NCI-H146 (cell line): ENCODE measurements around the gene MITF.

Source experiments
- DNase-seq: peaks from one replicate; lab custom pipeline; 2025; lab: John Stamatoyannopoulos, UW

The MITF gene

DNA sequence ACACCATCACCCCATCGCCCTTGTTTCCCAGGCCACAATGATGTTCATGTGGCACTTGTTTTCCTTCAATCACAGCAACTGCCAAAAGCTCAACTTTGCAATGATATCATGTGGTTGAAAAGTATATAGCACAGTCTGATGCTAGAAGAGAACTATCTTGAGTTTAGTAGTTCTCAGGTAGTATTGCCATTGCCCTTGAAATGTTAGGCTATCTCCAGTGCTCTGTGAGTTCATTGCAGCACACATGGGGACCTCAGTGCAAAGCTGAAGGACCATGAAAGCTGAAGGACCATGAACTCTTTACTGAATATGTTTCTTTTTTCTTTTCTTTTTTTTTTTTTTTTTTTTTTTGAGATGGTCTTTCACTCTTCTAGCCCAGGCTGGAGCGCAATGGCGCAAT lies 224.4 kb downstream of the MITF start:
- DNase-seq, result no peak

GRCh38 chr3:69967156-69967555 lies 227.9 kb downstream of the MITF start:
- DNase-seq, result no peak

- no peak for DNase-seq
These were observed 231.6 kb downstream of the MITF start for GRCh38 chr3:69970827-69971226.

- DNase-seq, result no peak
These were observed 233.4 kb downstream of the MITF start for GRCh38 chr3:69972672-69973071.

DNA sequence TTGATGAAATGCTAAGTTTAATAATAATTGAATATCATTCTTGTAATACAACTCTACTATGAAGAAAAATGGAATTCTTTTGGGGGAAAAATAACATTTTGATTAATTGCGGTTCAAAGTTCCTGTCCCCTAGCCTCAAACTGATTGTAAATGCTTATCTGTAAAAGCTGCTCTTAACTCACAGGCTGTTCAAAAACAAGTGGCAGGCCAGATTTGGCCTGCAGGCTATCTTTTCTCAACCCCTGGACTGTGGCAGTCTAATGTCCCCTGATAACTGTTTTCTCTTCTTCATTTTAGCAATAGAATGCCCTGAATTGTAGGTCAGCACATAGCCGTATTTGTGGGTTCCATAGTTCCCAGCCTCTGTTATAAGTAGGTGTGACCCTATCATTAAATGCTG lies 236.8 kb downstream of the MITF start:
- DNase-seq, result no peak

DNA sequence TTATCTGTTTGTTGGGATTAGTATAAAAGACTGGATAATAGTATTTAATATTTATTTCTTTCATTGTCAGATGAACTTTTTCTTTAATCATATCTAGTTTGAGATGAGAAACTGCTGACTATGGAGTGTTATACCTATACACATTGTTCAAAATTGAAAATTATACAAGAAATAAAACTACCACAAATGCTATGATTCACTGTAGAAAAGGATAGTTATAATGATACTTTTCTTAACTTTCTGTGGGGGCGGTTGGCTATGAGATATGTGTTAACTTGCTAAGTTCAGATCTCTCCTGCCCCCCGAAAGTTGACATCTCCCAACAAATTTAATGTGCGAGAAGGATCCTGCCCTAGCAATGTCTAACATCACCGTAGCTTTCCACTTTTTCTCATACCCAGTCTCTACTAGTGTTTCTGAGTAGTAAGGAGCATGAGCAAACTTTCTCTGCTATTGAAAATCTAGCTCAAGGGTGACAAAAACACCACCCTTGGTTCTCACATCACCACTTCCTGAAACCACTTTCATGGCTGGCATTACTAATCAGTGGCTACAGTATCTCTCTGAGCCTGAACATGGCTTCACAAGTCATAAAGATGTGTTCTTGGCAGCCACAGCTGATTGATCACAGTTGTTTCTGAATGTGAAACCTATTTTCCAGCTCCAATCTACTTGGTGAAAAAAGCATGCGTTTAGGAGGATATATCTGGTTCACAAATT lies 244.4 kb downstream of the MITF start:
- no peak for DNase-seq

DNA sequence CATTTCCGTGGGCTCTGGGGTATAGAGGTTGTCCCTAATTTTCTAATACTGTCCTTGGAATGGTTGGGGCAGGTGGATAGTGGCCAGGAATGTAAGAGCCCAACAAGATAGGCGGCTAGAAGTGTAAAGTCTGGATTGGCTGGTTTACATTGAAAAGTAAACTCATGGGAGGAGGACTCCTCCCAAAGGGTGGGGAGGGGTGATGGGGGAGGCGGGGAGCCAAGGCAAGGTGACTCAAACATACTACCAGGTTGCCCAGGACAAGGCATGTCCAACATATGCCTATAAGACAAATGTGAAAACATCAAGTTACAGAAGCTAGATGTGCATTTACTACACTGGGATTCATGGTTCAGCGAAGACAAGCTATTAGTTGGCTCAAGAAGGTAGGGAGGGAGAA lies 246.0 kb downstream of the MITF start:
- DNase-seq, result no peak

DNA sequence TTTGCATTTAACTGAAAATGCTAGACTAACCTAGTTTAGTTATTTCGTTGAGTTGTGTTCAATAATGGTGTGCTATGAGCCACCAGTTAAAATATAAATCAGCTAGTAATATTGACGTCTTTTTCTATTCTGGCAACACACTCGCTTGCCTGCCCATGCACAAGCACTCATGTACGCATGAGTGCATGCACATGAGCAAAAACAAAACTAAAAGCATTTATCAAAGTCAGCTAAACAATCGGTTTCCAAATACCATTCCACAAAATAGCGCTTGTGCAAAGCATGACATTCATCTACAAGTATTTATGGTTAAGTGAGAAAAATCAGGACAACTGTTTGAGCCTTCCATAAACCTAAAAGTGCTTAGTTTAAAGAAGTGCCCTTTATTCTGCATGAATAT lies 247.2 kb downstream of the MITF start:
- no peak for DNase-seq

DNA sequence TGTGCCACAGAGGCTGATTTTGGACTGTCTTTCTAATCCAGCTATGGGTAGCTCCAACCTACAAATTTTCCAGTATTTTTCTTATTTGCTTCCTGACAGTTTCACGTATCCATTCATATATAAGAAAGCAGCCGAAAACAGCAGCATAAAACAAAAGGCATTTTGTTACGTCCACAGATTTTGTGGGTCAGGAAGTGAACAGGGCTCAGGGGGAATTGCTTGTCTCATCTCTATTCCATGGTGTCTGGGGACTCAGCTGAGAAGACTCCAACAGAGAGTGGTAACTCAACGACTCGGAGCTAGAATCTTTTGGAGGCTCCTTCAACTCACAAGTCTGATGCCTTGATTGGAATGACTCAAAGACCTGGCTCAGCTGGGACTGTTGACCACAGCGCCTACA lies 248.6 kb downstream of the MITF start:
- no peak for DNase-seq

- DNase-seq, result no peak
These were observed 254.5 kb downstream of the MITF start for GRCh38 chr3:69993757-69994156.

DNA sequence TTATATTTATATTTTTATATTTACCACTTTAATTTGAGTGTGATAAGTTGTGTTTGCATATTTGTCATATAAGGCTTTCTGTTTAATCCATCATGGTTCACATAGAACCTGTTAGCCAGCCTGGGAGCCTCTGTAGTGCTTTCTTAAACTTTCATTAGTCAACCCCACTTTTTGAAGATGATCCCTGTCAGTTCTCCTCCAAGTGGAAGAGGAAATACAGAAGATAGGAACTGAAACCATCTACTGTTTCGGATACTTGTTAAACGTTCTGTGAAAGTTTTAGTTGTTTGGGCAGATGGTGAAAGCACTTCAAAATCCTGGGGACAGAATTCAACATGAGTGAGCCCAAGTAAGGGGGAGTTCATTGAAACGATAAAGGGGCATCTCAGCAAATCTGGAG lies 255.7 kb downstream of the MITF start:
- DNase-seq, result no peak

DNA sequence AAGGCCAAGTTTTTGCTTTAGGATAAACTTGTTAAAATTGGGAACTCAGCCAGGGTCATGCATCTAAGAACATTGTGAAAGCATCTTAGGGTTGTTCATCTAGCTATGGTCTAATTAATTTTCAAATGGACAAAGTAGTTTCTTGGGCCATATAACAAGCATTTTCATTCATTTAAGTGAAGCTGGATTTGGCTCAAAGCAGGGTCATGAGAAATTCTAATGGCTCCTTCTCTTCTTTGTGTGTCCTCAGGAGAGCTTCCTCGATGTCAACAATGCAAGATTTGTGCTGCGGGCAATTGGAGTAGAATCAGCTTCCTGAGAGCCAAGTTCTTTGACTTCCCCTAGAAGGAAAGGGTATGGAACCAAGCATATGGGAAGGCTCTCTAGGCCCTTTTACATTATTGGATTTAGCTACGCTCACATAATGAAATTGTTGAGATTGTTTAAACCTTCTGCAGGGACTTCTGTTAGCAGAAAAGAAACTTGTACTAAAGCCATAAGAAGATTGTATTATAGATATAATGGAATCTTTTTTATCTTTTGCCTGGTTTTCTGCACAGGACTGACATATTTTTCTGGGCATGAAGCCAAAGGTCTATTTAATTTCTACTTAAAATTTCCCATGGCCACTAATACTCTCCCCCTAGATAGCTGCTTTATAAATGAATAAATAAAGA lies 258.5 kb downstream of the MITF start:
- DNase-seq, result no peak

DNA sequence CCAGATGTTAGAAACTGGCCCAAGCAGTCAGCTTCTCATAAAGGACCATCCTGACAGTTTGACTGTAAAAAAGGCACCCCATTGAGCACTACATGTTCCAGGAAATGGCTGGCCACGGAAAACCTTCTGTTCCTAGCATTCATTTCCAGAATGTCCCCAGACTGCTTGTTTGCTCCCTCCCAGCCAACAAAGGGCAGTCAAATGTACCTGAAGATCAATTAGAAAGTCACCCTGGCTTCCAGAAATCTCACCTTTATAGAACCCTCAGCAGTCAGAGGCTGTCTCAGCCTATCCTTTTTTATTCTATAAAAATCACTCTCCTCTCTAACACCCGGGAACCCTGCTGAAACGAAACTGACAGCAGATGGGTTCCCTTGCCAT lies 259.5 kb downstream of the MITF start:
- no peak for DNase-seq

GRCh38 chr3:69999140-70000027 lies 260.1 kb downstream of the MITF start, which contains the start of gene SAMMSON:
TSS of gene SAMMSON (plus strand) at chr3:69999733.
- no peak for DNase-seq

DNA sequence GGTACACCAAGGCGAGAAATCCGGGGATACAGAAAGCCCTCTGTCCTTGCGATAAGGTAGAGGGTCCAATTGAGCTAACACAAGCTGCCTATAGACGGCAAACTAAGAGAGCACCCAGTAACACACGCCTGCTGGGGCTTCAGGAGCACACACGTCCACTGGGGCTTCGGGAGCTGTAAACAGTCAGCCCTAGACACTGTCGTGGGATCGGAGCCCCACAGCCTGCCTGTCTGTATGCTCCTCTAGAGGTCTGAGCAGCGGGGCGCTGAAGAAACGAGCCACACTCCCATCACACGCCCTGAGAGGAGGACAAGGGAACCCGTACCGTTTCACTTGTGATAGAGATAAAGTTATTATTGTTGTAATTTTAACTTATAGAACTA lies 260.8 kb downstream of the MITF start:
- no peak for DNase-seq

- no peak for DNase-seq
These were observed 261.4 kb downstream of the MITF start for GRCh38 chr3:70000563-70001081.

GRCh38 chr3:70003119-70003518 lies 263.9 kb downstream of the MITF start:
- DNase-seq, result no peak

DNA sequence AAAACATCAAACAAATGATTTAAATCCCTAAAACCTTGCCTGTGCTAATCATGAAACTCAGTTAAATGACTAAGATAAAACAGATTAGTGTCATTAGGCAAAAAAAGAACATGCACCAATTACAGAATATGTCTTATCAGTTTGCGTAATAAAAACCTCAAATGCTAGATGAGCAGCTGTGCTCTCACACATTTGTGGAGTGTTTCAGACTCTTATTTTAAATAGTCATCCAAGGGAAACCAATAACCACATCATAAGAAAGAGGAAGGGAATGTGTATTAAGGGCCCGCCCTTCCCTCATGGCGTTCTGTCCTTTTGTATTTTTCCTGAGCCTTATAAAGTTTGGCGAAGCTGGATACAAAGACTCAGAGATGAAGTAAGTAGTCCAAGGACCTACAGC lies 266.8 kb downstream of the MITF start:
- DNase-seq, result no peak

GRCh38 chr3:70010346-70010745 lies 271.1 kb downstream of the MITF start:
- no peak for DNase-seq

- no peak for DNase-seq
These were observed 272.3 kb downstream of the MITF start for GRCh38 chr3:70011582-70011981.
